Glutamatergic neuron (in vitro differentiated cells): ENCODE data around the gene ABHD8. TPM values are rescaled to one million over a fixed set of nuclear protein-coding genes. Genes with fewer than 3 reads are reported as not detected.
A peak's percentile ranks its signal among the peaks of the same experiment; 100 is the strongest.

Experiments used
- DNase-seq: peaks from one replicate; pipeline ENCODE4 v3.0.0; 2022
- H3K27ac Mint-ChIP-seq: one replicate; pipeline ENCODE4 v1.8.0; 2020; ENCODE audit warnings: mild to moderate bottlenecking, mixed read lengths, inconsistent platforms; ENCODE audit not compliant: unreplicated experiment
- H3K27me3 Mint-ChIP-seq: one replicate; pipeline ENCODE4 v1.8.0; 2020; ENCODE audit warnings: mild to moderate bottlenecking, moderate library complexity, mixed read lengths, inconsistent platforms; ENCODE audit not compliant: unreplicated experiment
- H3K36me3 Mint-ChIP-seq: one replicate; pipeline ENCODE4 v1.8.0; 2020; ENCODE audit warnings: mild to moderate bottlenecking, mixed read lengths, inconsistent platforms; ENCODE audit not compliant: unreplicated experiment
- H3K4me1 Mint-ChIP-seq: one replicate; pipeline ENCODE4 v1.8.0; 2020; ENCODE audit warnings: mild to moderate bottlenecking, low read depth, mixed read lengths, inconsistent platforms; ENCODE audit not compliant: unreplicated experiment
- H3K4me3 Mint-ChIP-seq: one replicate; pipeline ENCODE4 v1.8.0; 2020; ENCODE audit warnings: mild to moderate bottlenecking, mixed read lengths, inconsistent platforms; ENCODE audit not compliant: unreplicated experiment
- H3K9me3 Mint-ChIP-seq: one replicate; pipeline ENCODE4 v1.8.0; 2020; ENCODE audit warnings: mild to moderate bottlenecking, moderate library complexity, mixed read lengths, inconsistent platforms; ENCODE audit not compliant: unreplicated experiment
- CTCF ChIP-seq: fragments of 200-600 bp; sonication (generic); IDR thresholded peaks from one replicate; pipeline ENCODE4 v1.5.0; 2021; ENCODE audit not compliant: partially characterized antibody, unreplicated experiment
- long read RNA-seq: library from polyadenylated mRNA; unstranded; transcript quantifications from one replicate; pipeline ENCODE4 v2.0.0, GENCODE V29; 2020; ENCODE audit not compliant: unreplicated experiment
- total RNA-seq: library from RNA; stranded (reverse); fragmentation: NEBNext Ultra II Directional; extraction: Animal tissue kit (Norgen Biotek cat#: 25700); gene quantifications from one replicate; pipeline ENCODE4 v1.2.1, GENCODE V29; 2021; ENCODE audit not compliant: unreplicated experiment

Gene ABHD8
- 14.1 TPM for total RNA-seq
- long read RNA-seq, transcript ABHD8-201 (5 exons, 2,090 nt) = major isoform, 11 of 13 reads
- long read RNA-seq, partial matches to known transcripts = 1 of 13 reads
- long read RNA-seq, other reads (novel, unspliced or antisense) = 1 of 13 reads

- Mint-ChIP-seq H3K27me3 (peaks cover 14% of the 10 kb centered on the region), H3K4me3 (peak within 1 kb of the TSS; percentile 73), H3K27ac (peak within 1 kb of the TSS; percentile 93), H3K36me3 (no peaks in the 10 kb centered on the region), H3K4me1 (peaks cover 26% of the 10 kb centered on the region), H3K9me3 (peaks cover 23% of the 10 kb centered on the region)
- DNase-seq = peak; percentile 98
- peak; percentile 83 for TF ChIP-seq CTCF
Observed at GRCh38 chr19:17303167-17303939, at the start of gene ABHD8. ABHD8 (minus strand) TSS chr19:17303425; CDS start chr19:17301616, 1,809 bp downstream.

GRCh38 chr19:17352608-17353280 is 49.5 kb upstream of the ABHD8 start:
- no peak overlapping the region for H3K4me3 Mint-ChIP-seq
- peaks cover 6% of the 10 kb centered on the region for H3K27me3 Mint-ChIP-seq
- no peaks in the 10 kb centered on the region for H3K4me1 Mint-ChIP-seq
- DNase-seq = no peak
- TF ChIP-seq CTCF = no peak
- H3K36me3 Mint-ChIP-seq = no peaks in the 10 kb centered on the region
- no peak overlapping the region for H3K27ac Mint-ChIP-seq
- H3K9me3 Mint-ChIP-seq = peaks cover under 1% of the 10 kb centered on the region

- no peak for TF ChIP-seq CTCF
- Mint-ChIP-seq H3K27me3 (peaks cover 7% of the 10 kb centered on the region), H3K36me3 (no peaks in the 10 kb centered on the region), H3K27ac (no peak overlapping the region), H3K9me3 (peaks cover 3% of the 10 kb centered on the region), H3K4me3 (no peak overlapping the region), H3K4me1 (no peaks in the 10 kb centered on the region)
- no peak for DNase-seq
Observed at GRCh38 chr19:17351815-17352435, 48.7 kb upstream of the ABHD8 start.

- no peak overlapping the region for H3K4me3 Mint-ChIP-seq
- H3K9me3 Mint-ChIP-seq = peaks cover 3% of the 10 kb centered on the region
- no peak overlapping the region for H3K27ac Mint-ChIP-seq
- H3K27me3 Mint-ChIP-seq = peaks cover 6% of the 10 kb centered on the region
- H3K4me1 Mint-ChIP-seq = no peaks in the 10 kb centered on the region
- TF ChIP-seq CTCF = no peak
- no peaks in the 10 kb centered on the region for H3K36me3 Mint-ChIP-seq
- peak; percentile 43 for DNase-seq
Observed at GRCh38 chr19:17348700-17349099, 45.5 kb upstream of the ABHD8 start.
